HCT116 (cell line): ENCODE measurements around the gene ZCCHC3.

Experiments used
- CBX3 ChIP-seq: IDR thresholded peaks from 2 replicates; pipeline ENCODE4 v1.6.1; 2012; ENCODE audit warnings: low read depth
- CTCF ChIP-seq, 3 experiments: fragments of 200-600 bp in 1 of 3; sonication (generic) in 1 of 3; IDR thresholded peaks in 2 of 3; conservative IDR thresholded peaks in 1 of 3; 2 replicates each; pipeline ENCODE4 v1.5.1; 2012 to 2017; ENCODE audit warnings: low read depth in 2 of 3, low read length in 2 of 3, antibody characterized with exemption in 1 of 3, borderline replicate concordance in 1 of 3, control low read depth in 1 of 3, mild to moderate bottlenecking in 1 of 3, mixed read lengths in 1 of 3, mixed run types in 1 of 3, moderate library complexity in 1 of 3; ENCODE audit not compliant: insufficient read depth in 1 of 3
- ELF1 ChIP-seq: IDR thresholded peaks from 2 replicates; pipeline ENCODE4 v1.6.1; 2012; ENCODE audit warnings: low read depth, borderline replicate concordance
- EZH2 ChIP-seq: fragments of 200-600 bp; sonication (generic); IDR thresholded peaks from 2 replicates; pipeline ENCODE4 v1.6.1; 2017; ENCODE audit warnings: antibody characterized with exemption, mixed run types
- POLR2A ChIP-seq: IDR thresholded peaks from 2 replicates; pipeline ENCODE4 v1.7.0; 2011; ENCODE audit warnings: borderline replicate concordance; ENCODE audit not compliant: insufficient read depth, insufficient read length; ENCODE audit errors: extremely low read depth
- POLR2AphosphoS5 ChIP-seq: IDR thresholded peaks from 2 replicates; pipeline ENCODE4 v1.6.1; 2011; ENCODE audit warnings: mild to moderate bottlenecking, low read depth, low read length, moderate library complexity
- TCF7L2 ChIP-seq: IDR thresholded peaks from 2 replicates; pipeline ENCODE4 v1.7.0; 2011; ENCODE audit warnings: borderline replicate concordance, inconsistent platforms; ENCODE audit not compliant: insufficient read depth, insufficient read length; ENCODE audit errors: extremely low read depth
- YY1 ChIP-seq: IDR thresholded peaks from 2 replicates; pipeline ENCODE4 v1.6.1; 2011; ENCODE audit warnings: low read length, low read depth, moderate library complexity, mild to moderate bottlenecking; ENCODE audit not compliant: insufficient replicate concordance; ENCODE audit errors: extremely low read depth
- ZFX ChIP-seq: fragments of 450-650 bp; IDR thresholded peaks from 2 replicates; pipeline ENCODE4 v1.6.1; 2017

- TF ChIP-seq POLR2A = no peak
- TF ChIP-seq EZH2 = no peak
- TF ChIP-seq ELF1 = no peak
- TF ChIP-seq POLR2AphosphoS5 = no peak
- no peak for TF ChIP-seq CTCF (IDR thresholded peaks at IDR 0.05 in 2 of 3, conservative IDR thresholded peaks at IDR 0.05 in 1 of 3; ENCODE audit: borderline replicate concordance in 1 of 3, insufficient read depth in 1 of 3, low read depth in 2 of 3, low read length in 2 of 3)
- TF ChIP-seq ZFX = no peak
- TF ChIP-seq CBX3 = no peak
- TF ChIP-seq TCF7L2 = no peak
- no peak for TF ChIP-seq YY1
Measured at GRCh38 chr20:301886-302848, 4.8 kb downstream of the ZCCHC3 start.
